IMR-90 (cell line): ENCODE data around the gene PHLDB1. TPM values are rescaled to one million over a fixed set of nuclear protein-coding genes. Genes with fewer than 3 reads are reported as not detected.

Experiments
- ATAC-seq: fragments of 200-7000 bp; cut with Tn5 transposase; 2 replicates; pipeline ENCODE4 v1.9.1; 2020; ENCODE audit warnings: low read depth, mild to moderate bottlenecking, moderate library complexity
- BruUV-seq: library from RNA; stranded (reverse); fragments of 400-500 nt; replicated peaks from 2 replicates; lab custom pipeline; 2021; lab: Mats Ljungman, UMichigan
- CTCF ChIA-PET: fragments of 300-600 bp; formaldehyde crosslinking; extraction: SDS; loops from one replicate; lab custom pipeline; 2021; ENCODE audit warnings: antibody characterized with exemption; lab: Yijun Ruan, JAX
- POLR2A ChIA-PET: fragments of 300-600 bp; sonication (Branson Sonifier 250); formaldehyde crosslinking; loops from one replicate; lab custom pipeline; 2022; ENCODE audit warnings: antibody characterized with exemption; ENCODE audit not compliant: unreplicated experiment; lab: Charles Lee
- DNase-seq: peaks from one replicate; pipeline ENCODE4 v3.0.0; 2013
- H2AFZ ChIP-seq: replicated peaks from 2 replicates; pipeline ENCODE3; 2013; ENCODE audit warnings: low read length, mild to moderate bottlenecking; ENCODE audit not compliant: poor library complexity
- H2AK5ac ChIP-seq: 2 replicates; pipeline ENCODE4 v1.6.1; 2013; ENCODE audit warnings: low read depth, low read length, inconsistent platforms
- H2AK9ac ChIP-seq: replicated peaks from 2 replicates; pipeline ENCODE3; 2013; ENCODE audit warnings: mild to moderate bottlenecking, low read depth, low read length, moderate library complexity; ENCODE audit not compliant: poor library complexity
- H2BK120ac ChIP-seq: 2 replicates; pipeline ENCODE4 v1.6.1; 2013; ENCODE audit warnings: low read depth, low read length, inconsistent platforms
- H2BK15ac ChIP-seq: 3 replicates; pipeline ENCODE4 v1.6.1; 2013; ENCODE audit warnings: low read depth, low read length, inconsistent platforms
- H2BK20ac ChIP-seq: 2 replicates; pipeline ENCODE4 v1.6.1; 2013; ENCODE audit warnings: low read depth, mild to moderate bottlenecking, inconsistent platforms, low read length, moderate library complexity
- H2BK5ac ChIP-seq: 2 replicates; pipeline ENCODE4 v1.6.1; 2013; ENCODE audit warnings: mild to moderate bottlenecking, low read depth, low read length, inconsistent platforms; ENCODE audit not compliant: poor library complexity, severe bottlenecking
- H3K14ac ChIP-seq: replicated peaks from 2 replicates; pipeline ENCODE4 v1.6.1; 2013; ENCODE audit warnings: low read depth, low read length, inconsistent platforms
- H3K18ac ChIP-seq: 2 replicates; pipeline ENCODE4 v1.6.1; 2013; ENCODE audit warnings: low read depth, low read length, control low read depth
- H3K23ac ChIP-seq: 2 replicates; pipeline ENCODE4 v1.6.1; 2013; ENCODE audit warnings: low read depth, low read length, inconsistent platforms
- H3K27ac ChIP-seq: 2 replicates; pipeline ENCODE4 v1.5.1; 2013; ENCODE audit warnings: mild to moderate bottlenecking, control low read depth, low read length; ENCODE audit not compliant: insufficient read depth
- H3K27me3 ChIP-seq: 2 replicates; pipeline ENCODE4 v1.6.1; 2013; ENCODE audit warnings: low read length; ENCODE audit not compliant: control insufficient read depth, insufficient read depth
- H3K36me3 ChIP-seq: 2 replicates; pipeline ENCODE4 v1.6.1; 2013; ENCODE audit warnings: low read length, mixed read lengths; ENCODE audit not compliant: control insufficient read depth, insufficient read depth
- H3K4ac ChIP-seq: 2 replicates; pipeline ENCODE4 v1.6.1; 2013; ENCODE audit warnings: low read depth, low read length, inconsistent platforms
- H3K4me1 ChIP-seq: 2 replicates; pipeline ENCODE4 v1.6.1; 2013; ENCODE audit warnings: low read length, mixed read lengths; ENCODE audit not compliant: control insufficient read depth, insufficient read depth
- H3K4me2 ChIP-seq: 2 replicates; pipeline ENCODE4 v1.6.1; 2013; ENCODE audit warnings: low read depth, mild to moderate bottlenecking, control low read depth, low read length, moderate library complexity
- H3K4me3 ChIP-seq: 2 replicates; pipeline ENCODE4 v1.5.1; 2013; ENCODE audit warnings: low read depth, mild to moderate bottlenecking, control low read depth, low read length, moderate library complexity; ENCODE audit not compliant: insufficient read depth
- H3K56ac ChIP-seq: 2 replicates; pipeline ENCODE4 v1.6.1; 2013; ENCODE audit warnings: low read length, inconsistent platforms; ENCODE audit not compliant: insufficient read depth; ENCODE audit errors: extremely low read depth
- H3K79me1 ChIP-seq, 2 experiments: 2 replicates each; pipeline ENCODE4 v1.6.1; 2013; ENCODE audit warnings: low read length in 2 of 2, inconsistent platforms in 1 of 2, low read depth in 1 of 2
- H3K9ac ChIP-seq: 2 replicates; pipeline ENCODE4 v1.6.1; 2013; ENCODE audit warnings: low read depth, low read length, control low read depth
- H3K9me1 ChIP-seq: 2 replicates; pipeline ENCODE4 v1.6.1; 2013; ENCODE audit warnings: low read length, inconsistent platforms; ENCODE audit not compliant: insufficient read depth
- H3K9me3 ChIP-seq: 2 replicates; pipeline ENCODE4 v1.6.1; 2013; ENCODE audit warnings: low read length; ENCODE audit not compliant: control insufficient read depth, insufficient read depth
- H4K20me1 ChIP-seq: 2 replicates; pipeline ENCODE4 v1.6.1; 2013; ENCODE audit warnings: low read length, inconsistent platforms; ENCODE audit not compliant: insufficient read depth
- H4K5ac ChIP-seq: 2 replicates; pipeline ENCODE4 v1.6.1; 2013; ENCODE audit warnings: mild to moderate bottlenecking, low read depth, low read length, control low read depth
- H4K8ac ChIP-seq, 2 experiments: 2 replicates each; pipeline ENCODE4 v1.6.1; 2013; ENCODE audit warnings: low read depth in 2 of 2, low read length in 2 of 2, control low read depth in 1 of 2, inconsistent platforms in 1 of 2
- H4K91ac ChIP-seq: 2 replicates; pipeline ENCODE4 v1.6.1; 2013; ENCODE audit warnings: low read depth, low read length, inconsistent platforms; ENCODE audit not compliant: insufficient read depth
- FOS ChIP-seq: fragments of 150-350 bp; IDR thresholded peaks from 2 replicates; pipeline ENCODE4 v1.6.1; 2016; ENCODE audit warnings: low read depth, low read length
- WGBS, 2 experiments: methylation state at CpG; one replicate each; pipeline versions ENCODE4 v1.1.5 to v1.1.7; 2013; ENCODE audit warnings: missing lambda C conversion rate in 2 of 2; ENCODE audit not compliant: insufficient read length in 1 of 2; ENCODE audit errors: extremely low coverage in 2 of 2; 5-methylcytosine and 5-hydroxymethylcytosine counted together
- dilution Hi-C: fragments of 300-500 bp; cut with HindIII; formaldehyde crosslinking; loops from one replicate; pipeline ENCODE4 v1.14.3; 2018; ENCODE audit warnings: low sequenced_read_pairs; ENCODE audit not compliant: unreplicated experiment
- in situ Hi-C: fragments of 300-500 bp; cut with MboI; formaldehyde crosslinking; loops from 3 replicates; pipeline ENCODE4 v1.14.3; 2019; ENCODE audit warnings: low sequenced_read_pairs, inconsistent platforms, mixed read lengths
- intact Hi-C: fragments of 100-400 bp; cut with micrococcal nuclease; formaldehyde crosslinking; loops from 2 replicates; pipeline ENCODE4 v1.10.0; 2022
- polyA plus RNA-seq, 3 experiments: library from polyadenylated mRNA; depleted of rRNA; stranded (reverse); fragments of >200 nt; gene quantifications; 2 replicates each; pipeline ENCODE4 v1.2.3, GENCODE V29; 2012; ENCODE audit warnings: low replicate concordance in 1 of 3
- total RNA-seq: library from RNA; depleted of rRNA; stranded (reverse); fragments of >200 nt; gene quantifications from 2 replicates; pipeline ENCODE4 v1.2.3, GENCODE V29; 2012

Gene PHLDB1
- total and polyA plus RNA-seq, 2 of the 4 experiments (the other 2 are of a cell fraction): 40.0 to 90.4 TPM

DNA sequence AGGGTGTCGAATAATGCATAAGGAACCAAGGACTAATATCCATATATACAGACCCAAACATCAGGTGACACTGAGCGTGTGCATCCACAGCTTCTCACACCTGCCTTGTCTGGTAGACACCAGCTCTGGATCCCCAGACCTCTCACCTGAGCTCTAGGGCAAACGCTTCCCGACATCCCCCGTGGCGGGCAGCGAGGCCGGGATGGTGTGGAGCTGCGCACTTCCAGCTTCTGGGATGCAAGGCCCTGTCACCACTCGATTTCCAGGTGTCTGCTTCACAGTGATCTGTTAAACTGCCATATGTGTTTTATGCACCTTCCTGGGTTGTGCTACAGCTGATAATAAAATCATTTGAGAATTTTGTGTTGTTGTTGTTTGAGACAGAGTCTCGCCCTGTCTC lies 87.4 kb downstream of the PHLDB1 start:
- Histone ChIP-seq H4K8ac (no peak overlapping the region), H4K5ac (no peak overlapping the region), H2BK20ac (no peak overlapping the region), H3K9me3 (no peaks in the 10 kb centered on the region), H3K56ac (no peak overlapping the region), H3K4me3 (no peak overlapping the region), H4K20me1 (no peaks in the 10 kb centered on the region), H2AFZ (no peak overlapping the region), H2AK9ac (no peak overlapping the region), H3K79me1 (no peaks in the 10 kb centered on the region), H3K4me2 (no peak overlapping the region), H3K18ac (no peak overlapping the region), H3K4ac (no peak overlapping the region), H2BK15ac (no peak overlapping the region), H3K9me1 (peaks cover 8% of the 10 kb centered on the region; the same call in 1 of the 2 replicates), H2BK5ac (no peak overlapping the region), H2BK120ac (no peak overlapping the region), H3K9ac (no peak overlapping the region), H3K14ac (no peak overlapping the region), H3K36me3 (no peaks in the 10 kb centered on the region), H2AK5ac (no peak overlapping the region), H3K27ac (no peak overlapping the region), H3K4me1 (peaks cover 12% of the 10 kb centered on the region), H4K91ac (no peak overlapping the region), H3K27me3 (no peaks in the 10 kb centered on the region), H3K23ac (no peak overlapping the region)
- dilution Hi-C loops (no loop called here), intact Hi-C loops (no loop called here), in situ Hi-C loops (loop anchor here (5.0 kb wide), 1 partner anchor 263 kb away; the partner anchor contains the start of gene UPK2)
- BruUV-seq: no TSS peak
- ATAC-seq (no peak), DNase-seq (no peak)
- ChIA-PET POLR2A (no interaction called here), CTCF (interaction anchor here (0.6 to 1.3 kb wide), 2 partner anchors 16 to 1585 kb away, joined by 3 to 4 read pairs; partner anchors contain the start of gene TREH)
- WGBS, 2 experiments: 92% methylated on average over 6 of the region's 11 CpGs; no CpG with 5 or more reads in 1 of the 2 experiments
- TF ChIP-seq FOS: no peak
